EH (cell line): Measurements from ENCODE around the gene MRPS5.
A peak's percentile ranks its signal among the peaks of the same experiment; 100 is the strongest.
"Not testable (repeated sequence)": the region's sequence is repeated elsewhere in the genome, so short reads cannot be mapped to it uniquely, and the experiment has no call there.

Experiments
- DNase-seq: peaks from one replicate; pipeline ENCODE4 v3.0.0-alpha.2; 2015; ENCODE audit warnings: low read depth

The MRPS5 gene

DNA sequence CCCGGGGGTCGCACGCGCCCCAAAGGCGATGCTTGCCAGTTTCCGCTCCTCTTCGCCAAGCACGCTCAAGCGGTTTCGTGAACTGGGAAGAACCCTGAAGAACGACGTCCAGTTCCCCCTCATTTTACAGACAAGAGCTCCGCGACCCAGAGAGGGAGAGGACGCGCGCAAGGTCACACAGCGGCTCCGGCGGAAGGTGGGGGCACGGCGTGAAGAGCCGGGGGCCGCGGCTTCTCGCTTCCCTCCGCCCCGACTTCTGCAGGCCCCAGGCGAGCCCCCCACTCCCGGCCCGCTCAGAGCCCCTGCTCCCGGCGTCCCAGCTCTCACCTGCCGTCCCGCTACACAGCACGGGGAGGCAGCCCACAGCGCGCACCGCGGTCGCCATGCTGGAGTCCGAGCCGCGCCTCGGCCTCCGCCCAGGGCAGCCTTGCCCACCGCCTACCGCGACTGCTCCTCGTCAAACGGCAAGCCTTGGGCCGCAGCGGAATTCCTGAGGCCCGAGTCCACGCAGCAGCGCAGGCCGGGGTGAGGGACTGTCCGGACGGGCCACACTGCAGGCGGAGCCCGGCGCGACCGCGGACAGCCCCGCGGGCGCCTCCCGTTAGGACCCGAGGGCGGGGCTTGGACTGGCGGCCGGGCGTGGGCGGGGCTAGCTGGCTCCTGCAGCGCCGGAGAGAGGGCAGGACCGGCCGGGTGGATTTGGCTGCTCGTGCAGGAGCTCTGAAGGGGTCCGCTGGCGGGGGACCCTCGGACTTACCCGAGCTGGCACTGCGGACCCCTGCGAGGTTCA, at the start of gene MRPS5:
TSS of gene MRPS5 (minus strand) at position 402 of the 790 bp plus-strand sequence. CDS start at position 385, 17 bp downstream.
- peak; percentile 75 for DNase-seq

DNA sequence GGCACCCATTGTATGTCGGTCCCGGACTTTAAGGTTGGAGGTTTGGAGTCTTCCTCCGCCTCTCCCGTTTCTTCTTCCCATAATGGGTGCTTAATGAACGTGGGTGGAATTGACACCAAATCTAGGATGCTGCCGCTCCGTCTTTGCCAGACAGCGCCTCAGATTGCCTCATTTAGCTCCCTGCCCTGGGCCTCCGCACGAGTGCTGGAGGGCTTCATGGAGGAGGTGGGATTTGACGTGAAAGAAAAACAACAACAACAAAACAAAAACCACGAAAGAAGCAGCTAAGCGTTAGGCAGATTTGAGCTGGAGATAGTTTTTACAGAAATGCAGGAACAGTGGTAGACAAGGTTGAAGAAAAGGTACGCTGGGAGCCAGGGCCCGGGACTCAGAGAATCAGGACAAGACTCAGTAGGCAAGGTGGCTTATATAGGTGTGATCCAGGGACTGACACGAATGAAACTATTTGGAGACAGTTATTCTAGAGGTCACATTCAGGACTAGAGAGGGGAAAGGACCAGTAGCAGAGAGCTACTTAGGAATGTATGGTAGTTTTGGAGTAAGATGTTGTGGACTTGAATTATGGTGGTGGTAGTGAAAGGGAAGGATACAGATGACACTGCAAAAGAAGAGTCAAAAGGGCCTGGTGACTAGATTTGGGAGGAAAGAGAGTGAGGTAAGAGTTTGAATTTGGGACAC, 44.6 kb upstream of the MRPS5 start:
- DNase-seq = no peak

DNA sequence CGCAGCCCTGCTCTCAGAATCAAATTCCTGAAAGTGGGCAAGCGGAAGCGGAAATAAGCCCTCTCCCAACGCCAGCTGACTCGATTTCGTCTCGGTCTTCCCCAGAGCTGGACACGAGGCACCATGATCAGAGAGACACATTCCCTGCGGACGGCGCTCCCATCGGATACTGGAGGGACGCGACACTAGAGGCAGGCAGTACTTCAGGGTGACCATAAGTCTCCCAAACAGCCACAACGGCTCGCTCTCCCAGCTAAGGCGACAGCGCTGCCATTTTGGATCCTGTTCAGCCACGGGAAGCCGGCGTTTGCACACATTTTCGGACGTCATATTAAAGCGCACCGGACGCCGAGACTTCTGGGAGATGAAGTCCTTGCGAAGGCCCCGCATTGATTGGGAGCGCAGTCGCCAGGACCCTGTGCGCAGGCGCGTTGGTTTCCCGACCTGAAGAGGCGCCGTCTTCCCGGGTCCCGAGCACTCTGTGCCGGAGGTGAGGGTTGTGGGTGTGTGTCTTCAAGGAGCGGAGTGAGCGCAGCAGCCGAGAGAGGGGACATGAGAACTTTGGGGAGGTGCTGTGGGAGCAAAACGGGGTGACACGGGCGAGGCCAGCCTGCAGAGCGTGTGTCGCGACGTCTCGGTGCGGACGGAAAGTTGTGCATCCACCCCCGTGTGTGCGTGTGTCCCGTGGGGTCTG, 43.9 kb upstream of the MRPS5 start, which contains the start of gene ZNF2:
TSS of gene ZNF2 (plus strand) at position 439 of the 694 bp plus-strand sequence. CDS start 10,418 bp downstream, outside the sequence.
- peak; percentile 98 for DNase-seq

DNA sequence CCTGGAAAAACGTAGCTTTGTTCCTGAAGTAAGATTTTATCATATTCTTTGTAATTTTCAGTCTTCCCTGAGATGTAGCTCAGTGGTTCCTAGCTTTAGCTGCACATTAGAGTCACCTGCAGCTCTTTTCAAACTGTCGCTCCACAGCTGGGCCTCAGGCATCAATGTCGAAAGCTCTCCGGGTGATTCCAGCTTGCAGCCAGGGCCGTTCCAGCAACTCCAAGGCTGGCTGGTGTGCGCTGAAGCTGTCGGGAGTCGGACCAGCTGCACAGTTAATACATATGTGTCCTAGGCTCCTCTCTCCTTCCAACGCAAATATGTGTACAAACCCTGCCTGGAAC, 43.4 kb upstream of the MRPS5 start:
- no peak for DNase-seq

DNA sequence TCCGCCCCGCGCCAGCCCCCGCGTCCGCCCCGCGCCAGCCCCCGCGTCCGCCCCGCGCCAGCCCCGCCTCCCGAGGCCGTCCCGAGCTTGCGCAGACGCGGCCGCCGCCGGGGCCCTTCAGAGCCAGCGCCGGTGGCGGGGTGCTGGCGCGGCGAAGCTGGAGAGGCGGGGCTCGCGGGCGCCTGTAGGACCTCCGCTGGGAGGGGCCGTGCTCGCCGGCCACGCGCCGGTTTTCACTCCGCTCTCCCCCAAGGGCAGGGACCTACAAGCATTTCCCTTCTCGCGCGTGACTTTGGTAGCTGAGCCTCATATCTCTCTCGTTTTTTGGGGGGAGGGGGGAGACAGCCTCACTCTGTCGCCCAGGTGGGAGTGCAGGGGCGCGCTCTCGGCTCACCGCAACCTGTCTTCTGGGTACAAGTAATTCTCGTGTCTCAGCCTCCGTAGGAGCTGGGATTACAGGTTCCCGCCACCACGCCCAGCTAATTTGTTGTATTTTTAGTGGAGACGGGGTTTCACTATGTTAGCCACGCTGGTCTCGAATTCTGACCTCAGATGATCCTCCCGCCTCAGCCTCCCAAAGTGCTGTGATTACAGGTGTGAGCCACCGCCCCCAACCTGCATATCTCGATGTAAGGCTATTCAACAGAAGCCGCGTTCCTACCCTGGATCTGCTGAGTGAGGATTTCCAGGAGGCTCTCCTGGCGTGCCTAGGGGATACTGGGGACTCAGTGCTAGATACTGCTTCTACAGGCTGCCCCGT, 38.3 kb upstream of the MRPS5 start, which contains the start of gene ZNF514:
TSS of gene ZNF514 (minus strand) at position 159 of the 760 bp plus-strand sequence. CDS start 6,595 bp downstream, outside the sequence.
- peak; percentile 78 for DNase-seq

- peak; percentile 52 for DNase-seq
These were observed 37.4 kb upstream of the MRPS5 start for GRCh38 chr2:95158891-95159619.

- DNase-seq = no peak
These were observed 36.8 kb upstream of the MRPS5 start for GRCh38 chr2:95158441-95158840.

DNA sequence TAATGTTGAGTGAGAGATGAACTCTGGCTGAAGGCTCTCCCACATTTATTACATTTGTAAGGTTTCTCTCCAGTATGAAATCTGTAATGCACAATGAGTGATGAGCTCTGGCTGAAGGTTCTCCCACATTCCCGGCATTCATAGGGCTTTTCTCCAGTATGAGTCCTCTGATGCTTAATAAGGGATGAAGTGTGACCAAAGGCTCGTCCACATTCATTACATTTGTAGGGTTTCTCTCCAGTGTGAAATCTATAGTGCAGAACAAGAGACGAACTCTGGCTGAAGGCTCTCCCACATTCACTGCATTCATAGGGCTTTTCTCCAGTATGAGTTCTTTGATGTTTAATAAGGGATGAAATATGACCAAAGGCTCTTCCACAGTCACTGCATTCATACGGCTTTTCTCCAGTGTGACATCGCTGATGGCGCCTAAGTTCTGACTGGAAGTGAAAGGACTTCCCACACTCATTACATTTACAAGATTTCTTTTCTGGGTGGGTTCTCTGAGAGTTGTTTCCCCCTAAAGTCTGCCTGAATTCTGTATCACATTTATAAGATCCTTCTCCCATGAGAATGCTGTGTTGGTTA, 27.9 kb upstream of the MRPS5 start:
- DNase-seq = peak; percentile 14

DNA sequence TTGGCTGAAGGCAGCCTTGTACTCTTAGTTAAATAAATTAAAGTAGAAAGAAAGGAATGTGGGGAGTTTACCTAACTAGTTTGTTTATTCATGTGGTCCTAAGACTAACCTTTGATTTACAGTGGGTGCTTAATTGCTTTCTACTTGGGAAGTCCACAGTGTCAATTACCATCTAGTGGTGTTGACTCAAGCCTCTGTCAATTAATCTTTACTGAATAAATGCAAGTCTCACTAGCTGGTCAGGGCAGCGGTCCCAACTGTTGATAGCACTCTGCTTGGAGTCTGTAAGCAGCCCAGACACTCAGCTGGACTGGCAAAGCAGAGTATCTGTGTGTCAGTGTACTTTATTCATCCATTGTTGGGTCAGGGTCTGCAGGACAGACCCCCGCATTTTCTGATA, 22.2 kb upstream of the MRPS5 start:
- no peak for DNase-seq

- DNase-seq = no peak
These were observed 17.1 kb upstream of the MRPS5 start for GRCh38 chr2:95138702-95139101.

GRCh38 chr2:95122197-95122551, 566 bp upstream of the MRPS5 start:
- no peak for DNase-seq

- DNase-seq = no peak
These were observed 558 bp downstream of the MRPS5 start for GRCh38 chr2:95121093-95121406.

- DNase-seq = peak; percentile 67
These were observed 6.2 kb downstream of the MRPS5 start for GRCh38 chr2:95115418-95115817.

GRCh38 chr2:95113464-95113863, 8.1 kb downstream of the MRPS5 start:
- DNase-seq = no peak

- DNase-seq = no peak
These were observed 11.2 kb downstream of the MRPS5 start for GRCh38 chr2:95110395-95110794.

DNA sequence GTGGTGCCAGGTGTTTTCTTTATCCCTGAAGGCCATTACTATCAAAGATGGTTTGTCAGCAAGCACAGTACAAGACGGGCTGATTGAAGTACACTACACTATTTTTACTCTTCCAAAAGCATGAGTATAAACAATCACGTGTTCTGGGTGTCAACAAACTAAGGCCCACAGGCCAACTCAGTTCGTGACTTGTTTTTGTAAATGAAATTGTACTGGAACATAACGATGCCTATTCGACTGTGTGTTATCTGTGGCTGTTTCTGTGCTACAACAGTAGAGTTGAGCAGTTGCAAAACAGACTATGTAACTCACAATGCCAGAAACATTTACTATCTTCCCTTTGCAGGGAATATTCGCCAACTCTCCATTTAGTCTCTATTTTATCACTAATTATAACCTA, 12.3 kb downstream of the MRPS5 start:
- no peak for DNase-seq

GRCh38 chr2:95106081-95106480, 15.5 kb downstream of the MRPS5 start:
- DNase-seq = no peak

DNA sequence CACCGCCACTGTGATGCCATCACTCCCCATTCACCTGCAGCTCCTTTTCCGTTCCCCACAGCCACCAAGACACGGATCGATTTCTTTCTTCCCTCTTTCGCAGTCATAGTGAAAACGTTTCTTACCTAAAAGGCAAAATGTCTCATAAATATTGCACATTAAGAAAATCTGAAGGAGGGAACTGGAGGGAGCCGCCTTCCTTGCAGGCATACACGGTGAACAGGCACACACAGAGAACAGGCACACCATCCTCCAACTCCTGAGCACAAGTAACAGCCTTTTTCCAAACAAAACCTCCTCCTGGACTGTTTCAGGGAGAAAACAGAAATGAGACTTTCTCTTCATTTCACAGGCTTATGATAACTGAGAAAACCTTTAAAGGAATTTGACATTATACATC, 17.0 kb downstream of the MRPS5 start:
- no peak for DNase-seq

DNA sequence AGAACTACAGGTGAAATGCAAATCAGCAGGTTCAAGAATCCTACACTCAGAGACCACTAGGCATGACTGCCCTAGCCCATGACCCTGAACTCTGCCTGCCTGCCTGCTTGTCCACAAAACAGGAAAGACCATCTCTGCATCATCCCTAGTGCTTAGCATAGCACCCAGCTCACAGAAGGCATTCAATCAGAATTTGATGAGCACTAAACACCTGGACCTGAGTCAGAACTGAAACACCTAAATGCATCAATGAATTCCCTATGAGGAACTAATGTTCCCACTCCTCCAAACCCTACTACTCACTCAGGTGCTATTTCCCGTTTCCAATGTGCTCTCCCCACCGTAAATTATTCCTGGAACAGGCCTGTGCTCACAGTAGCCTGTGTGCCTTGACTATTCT, 21.7 kb downstream of the MRPS5 start:
- DNase-seq = no peak

- not testable (repeated sequence) for DNase-seq
These were observed 23.3 kb downstream of the MRPS5 start for GRCh38 chr2:95098273-95098672.

DNA sequence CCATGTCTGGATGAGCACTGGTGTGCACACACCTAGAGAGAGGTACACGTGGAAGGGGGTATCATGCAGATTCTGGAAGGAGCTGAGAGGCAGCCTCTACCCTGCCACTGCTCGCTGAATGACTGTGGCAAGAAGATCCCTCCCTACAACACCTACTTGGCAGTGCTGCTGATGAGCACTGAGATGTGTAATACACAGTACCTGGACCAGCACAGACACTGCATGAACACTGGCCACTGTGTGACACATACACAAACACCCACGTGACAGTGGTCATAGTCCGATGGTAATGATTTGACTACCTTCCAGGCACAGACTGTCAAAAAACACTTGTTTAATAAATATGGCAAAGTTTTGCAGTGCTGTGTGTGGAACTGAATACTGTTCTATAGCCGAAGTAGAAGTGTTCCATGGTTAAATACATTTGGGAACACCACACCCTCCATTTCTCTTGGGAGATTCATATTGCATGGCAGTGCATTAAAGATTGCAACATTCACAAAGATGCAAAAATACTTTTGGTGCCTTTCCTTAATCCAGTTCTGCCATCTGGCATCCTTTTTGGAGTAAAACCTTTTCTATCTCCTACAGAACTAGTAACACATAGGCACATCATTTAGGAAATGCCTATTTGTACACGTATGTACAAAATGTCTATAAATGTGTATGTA, 29.6 kb downstream of the MRPS5 start:
- no peak for DNase-seq
